ENCODE data around the gene SLC41A3.
"Not testable (repeated sequence)": the region's sequence is repeated elsewhere in the genome, so short reads cannot be mapped to it uniquely, and the experiment has no call there.

SLC41A3 gene

GRCh38 chr3:125975245-125976002, 108.5 kb downstream of the SLC41A3 start:
- DNase-seq: not testable (repeated sequence)

- peak; percentile 28 for DNase-seq
Observed at GRCh38 chr3:125971997-125972944, 111.7 kb downstream of the SLC41A3 start.

- not testable (repeated sequence) for DNase-seq
Observed at GRCh38 chr3:125968701-125969592, 115.0 kb downstream of the SLC41A3 start, which contains the start of gene ROPN1B. Gene ROPN1B, plus strand, starts transcription at chr3:125969178. Its CDS starts 2,877 bp downstream, at chr3:125972055.

GRCh38 chr3:125968121-125968520, 115.8 kb downstream of the SLC41A3 start:
- DNase-seq: not testable (repeated sequence)

DNA sequence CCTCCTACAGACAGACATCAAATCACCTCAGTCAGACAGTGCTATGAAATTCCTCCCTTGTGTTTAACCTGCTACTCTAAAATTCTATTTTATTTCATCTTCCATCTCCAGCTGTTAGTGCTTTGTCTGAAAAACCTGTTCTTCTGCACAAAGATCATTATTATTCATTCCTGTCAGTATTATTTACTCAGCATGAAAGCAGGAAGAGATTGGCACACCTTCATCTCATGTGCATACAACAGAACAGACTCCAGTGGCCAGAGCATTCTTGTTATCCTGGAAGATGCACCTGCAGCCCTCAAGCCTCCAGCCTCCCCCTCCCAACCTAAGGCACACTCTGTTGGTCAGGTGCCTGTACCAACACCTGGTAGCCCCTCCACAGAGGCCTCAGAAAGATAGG, 116.8 kb downstream of the SLC41A3 start:
- DNase-seq: peak; percentile 66

DNA sequence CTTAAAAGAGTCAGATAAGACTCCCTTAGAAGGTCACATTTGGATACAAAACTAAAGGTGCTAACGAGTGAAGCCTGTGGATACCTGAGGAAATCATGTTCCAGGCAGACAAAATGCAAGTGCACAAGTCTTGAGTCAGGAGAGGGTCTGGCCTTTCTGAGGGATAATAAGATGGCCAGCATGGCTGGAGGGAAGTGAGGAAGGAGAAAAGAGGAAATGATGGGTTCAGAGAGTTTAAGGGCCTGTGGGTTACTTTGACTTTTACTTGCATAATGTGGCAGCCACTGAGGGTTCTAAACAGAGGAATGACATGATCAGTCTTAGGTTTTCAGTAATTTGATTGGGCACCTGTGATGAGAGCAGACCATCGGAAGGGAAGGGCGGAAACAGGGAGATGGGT, 118.4 kb downstream of the SLC41A3 start:
- no peak for DNase-seq

GRCh38 chr3:125963834-125964233, 120.1 kb downstream of the SLC41A3 start:
- not testable (repeated sequence) for DNase-seq

GRCh38 chr3:125961289-125961589, 122.7 kb downstream of the SLC41A3 start:
- no peak for DNase-seq

- no peak for DNase-seq
Observed at GRCh38 chr3:125960456-125961288, 123.3 kb downstream of the SLC41A3 start.

DNA sequence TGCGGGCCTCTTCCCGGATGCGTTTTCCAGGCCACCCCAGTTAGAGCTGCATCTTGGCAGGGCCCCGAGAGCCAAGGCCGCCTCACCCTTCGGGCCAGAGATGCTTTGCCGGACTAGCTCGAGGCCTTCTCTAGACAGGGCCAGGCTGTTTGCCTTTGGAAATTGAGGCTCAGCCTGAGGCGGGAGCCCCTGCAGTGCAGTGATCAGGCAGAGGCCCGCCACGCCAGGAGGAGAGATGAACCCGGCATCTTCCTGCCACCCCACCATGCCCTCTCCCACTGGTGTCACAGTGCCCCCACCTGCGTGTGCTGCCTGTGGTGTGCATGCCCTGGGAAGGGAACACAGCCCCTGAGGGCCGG, 123.9 kb downstream of the SLC41A3 start:
- no peak for DNase-seq

DNA sequence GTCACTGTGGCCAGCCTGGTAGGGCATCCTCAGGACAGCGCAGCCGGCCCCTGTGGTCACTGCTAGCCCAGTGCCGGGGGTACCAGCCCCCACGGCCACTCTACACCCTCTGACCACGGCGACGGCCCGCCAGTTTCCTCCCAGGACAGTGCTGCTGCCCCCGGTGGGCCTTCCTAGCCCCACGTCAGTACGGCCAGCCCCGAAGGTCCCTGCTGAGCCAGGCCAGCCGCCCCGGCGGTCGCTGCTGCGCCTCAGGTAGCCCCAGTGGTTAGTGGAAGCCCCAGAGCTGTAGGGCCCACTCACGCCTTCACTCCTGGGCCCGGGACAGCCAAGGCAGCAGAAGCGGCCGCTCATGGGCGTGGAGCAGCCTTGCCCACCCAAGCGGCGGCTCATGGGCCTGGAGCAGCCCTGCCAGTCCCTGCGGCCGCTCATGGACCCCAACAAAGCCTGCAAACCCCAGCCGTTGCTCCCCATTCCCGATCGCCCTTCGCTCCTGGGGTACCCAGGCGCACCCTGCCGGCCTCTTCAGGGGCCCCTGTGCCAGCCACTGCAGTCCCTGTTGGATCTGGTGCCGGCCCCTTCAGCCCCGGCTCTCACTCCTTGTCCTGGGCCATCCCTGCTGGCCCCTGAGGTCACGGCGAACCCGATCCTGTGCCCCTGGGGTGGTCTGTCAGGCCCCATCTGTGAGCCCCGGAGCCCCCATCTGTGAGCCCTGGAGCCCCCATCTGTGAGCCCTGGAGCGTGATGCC, 124.4 kb downstream of the SLC41A3 start:
- DNase-seq: no peak

GRCh38 chr3:125958511-125959316, 125.2 kb downstream of the SLC41A3 start:
- no peak for DNase-seq

DNA sequence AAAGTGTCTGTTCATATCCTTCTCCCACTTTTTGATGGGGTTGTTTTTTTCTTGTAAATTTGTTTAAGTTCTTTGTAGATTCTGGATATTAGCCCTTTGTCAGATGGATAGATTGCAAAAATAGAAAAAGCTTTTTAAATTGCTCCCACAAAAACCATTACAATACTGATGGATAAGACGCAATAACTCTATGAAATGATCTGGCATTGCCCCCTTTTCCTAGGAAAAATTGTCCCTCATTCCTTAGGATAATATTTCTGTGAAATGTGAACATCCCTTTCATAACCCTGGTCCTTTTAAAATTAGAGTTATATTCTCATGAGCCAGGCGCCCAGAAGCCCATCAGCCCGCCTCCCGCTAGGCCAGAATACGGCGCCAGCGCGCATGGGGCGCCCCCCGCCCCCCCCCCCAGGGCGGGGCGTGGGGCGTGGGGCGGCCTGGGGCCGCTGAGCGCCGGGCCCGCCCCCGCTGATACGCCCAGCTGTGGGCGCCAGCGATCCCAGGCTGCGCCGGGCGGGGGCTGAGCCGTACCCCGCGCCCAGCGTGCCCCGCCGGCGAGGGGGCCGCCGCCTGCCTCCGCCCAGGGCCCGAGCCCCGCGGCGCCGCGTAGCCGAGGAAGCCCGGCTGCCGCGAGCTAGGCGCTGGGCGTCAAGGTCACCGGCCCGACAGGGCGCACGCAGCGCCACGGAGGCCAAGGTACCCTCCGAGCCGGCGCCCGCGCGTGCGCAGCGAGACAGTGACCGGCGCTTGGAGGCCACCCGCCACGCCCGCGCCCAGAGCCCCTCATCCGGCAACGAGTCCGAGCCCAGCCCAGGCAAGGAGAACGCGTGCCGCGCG, 126.0 kb downstream of the SLC41A3 start:
- DNase-seq: no peak

DNA sequence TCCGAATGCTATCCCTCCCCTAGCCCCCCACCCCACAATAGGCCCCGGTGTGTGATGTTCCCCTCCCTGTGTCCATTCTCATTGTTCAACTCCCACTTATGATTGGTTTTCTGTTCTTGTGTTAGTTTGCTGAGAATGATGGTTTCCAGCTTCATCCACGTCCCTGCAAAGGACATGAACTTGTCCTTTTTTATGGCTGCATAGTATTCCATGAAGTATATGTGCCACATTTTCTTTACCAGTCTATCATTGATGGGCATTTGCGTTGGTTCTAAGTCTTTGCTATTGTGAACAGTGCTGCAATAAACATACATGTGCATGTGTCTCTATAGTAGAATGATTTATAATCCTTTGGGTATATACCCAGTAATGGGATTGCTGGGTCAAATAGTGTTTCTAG, 126.9 kb downstream of the SLC41A3 start:
- not testable (repeated sequence) for DNase-seq

Data from DMS153 (cell line).